CD14-positive monocyte (primary cell): Measurements from ENCODE around the gene COL26A1. TPM values are rescaled to one million over a fixed set of nuclear protein-coding genes. Genes with fewer than 3 reads are reported as not detected.

Experiments used
- DNase-seq, 3 donors: peaks; one replicate each; pipeline ENCODE4 v3.0.0-alpha.2; 2011 to 2022
- H2AFZ ChIP-seq: 2 replicates; pipeline ENCODE4 v1.6.0; 2012; ENCODE audit warnings: mild to moderate bottlenecking, low read depth, low read length, inconsistent platforms; ENCODE audit not compliant: insufficient read depth, poor library complexity, severe bottlenecking
- H3K27ac ChIP-seq, 2 donors: 1 replicate in 1 of 2; 2 replicates in 1 of 2; pipeline ENCODE4 v1.5.1; 2012 to 2013; ENCODE audit warnings: low read length in 2 of 2, control low read depth in 1 of 2, inconsistent platforms in 1 of 2, low read depth in 1 of 2, mild to moderate bottlenecking in 1 of 2
- H3K27me3 ChIP-seq, 2 donors: one replicate each; pipeline versions ENCODE4 v1.6.0 to v1.6.1; 2011 to 2013; ENCODE audit warnings: low read length in 2 of 2; ENCODE audit not compliant: control insufficient read depth in 2 of 2, insufficient read depth in 2 of 2
- H3K36me3 ChIP-seq, 2 donors: replicated peaks in 1 of 2; 1 replicate in 1 of 2; 2 replicates in 1 of 2; pipeline versions ENCODE4 v1.5.1 to v1.6.1; 2012 to 2013; ENCODE audit warnings: low read length in 2 of 2, control low read depth in 1 of 2, inconsistent platforms in 1 of 2, mild to moderate bottlenecking in 1 of 2; ENCODE audit not compliant: insufficient read depth in 2 of 2, control insufficient read depth in 1 of 2
- H3K4me1 ChIP-seq, 2 donors: 1 replicate in 1 of 2; 2 replicates in 1 of 2; pipeline versions ENCODE4 v1.5.1 to v1.6.1; 2012 to 2013; ENCODE audit warnings: low read length in 2 of 2, control low read depth in 1 of 2, inconsistent platforms in 1 of 2, mild to moderate bottlenecking in 1 of 2, moderate library complexity in 1 of 2; ENCODE audit not compliant: insufficient read depth in 2 of 2, control insufficient read depth in 1 of 2
- H3K4me2 ChIP-seq: replicated peaks from 2 replicates; pipeline ENCODE3; 2012; ENCODE audit warnings: low read length, moderate library complexity, mild to moderate bottlenecking; ENCODE audit not compliant: poor library complexity, severe bottlenecking; ENCODE audit errors: extremely low read depth
- H3K4me3 ChIP-seq, 3 experiments: fragments of 200-600 bp in 1 of 3; sonication (generic) in 1 of 3; replicated peaks in 1 of 3; 1 replicate in 2 of 3; 2 replicates in 1 of 3; pipeline ENCODE4 v1.5.1; 2011 to 2013; ENCODE audit warnings: low read length in 3 of 3, mild to moderate bottlenecking in 3 of 3, control low read depth in 2 of 3, low read depth in 2 of 3, inconsistent platforms in 1 of 3, moderate library complexity in 1 of 3
- H3K79me2 ChIP-seq: 2 replicates; pipeline ENCODE4 v1.6.0; 2012; ENCODE audit warnings: mild to moderate bottlenecking, control low read depth, inconsistent platforms, low read length, moderate library complexity; ENCODE audit not compliant: insufficient read depth
- H3K9ac ChIP-seq: 2 replicates; pipeline ENCODE4 v1.6.0; 2017; ENCODE audit warnings: low read length, mild to moderate bottlenecking; ENCODE audit not compliant: insufficient read depth, poor library complexity, severe bottlenecking
- H3K9me3 ChIP-seq, 2 donors: replicated peaks in 1 of 2; 1 replicate in 1 of 2; 2 replicates in 1 of 2; pipeline versions ENCODE4 v1.5.1 to v1.6.1; 2012 to 2013; ENCODE audit warnings: low read length in 2 of 2, control low read depth in 1 of 2; ENCODE audit not compliant: control insufficient read depth in 1 of 2, insufficient read depth in 1 of 2
- H4K20me1 ChIP-seq: 2 replicates; pipeline ENCODE4 v1.6.0; 2012; ENCODE audit warnings: mild to moderate bottlenecking, low read length, control low read depth, moderate library complexity; ENCODE audit not compliant: insufficient read depth
- H3K27ac Mint-ChIP-seq, 7 donors: one replicate each; pipeline ENCODE4 v1.8.0; 2020; ENCODE audit warnings: mild to moderate bottlenecking in 7 of 7, mixed read lengths in 7 of 7, moderate library complexity in 6 of 7, inconsistent platforms in 2 of 7
- H3K27me3 Mint-ChIP-seq, 3 donors: one replicate each; pipeline ENCODE4 v1.8.0; 2021 to 2022; ENCODE audit warnings: low read depth in 3 of 3, mild to moderate bottlenecking in 3 of 3, mixed read lengths in 3 of 3, moderate library complexity in 3 of 3, inconsistent platforms in 1 of 3
- H3K36me3 Mint-ChIP-seq, 2 donors: one replicate each; pipeline ENCODE4 v1.8.0; 2020; ENCODE audit warnings: mixed read lengths in 2 of 2, inconsistent platforms in 1 of 2, mild to moderate bottlenecking in 1 of 2
- H3K4me1 Mint-ChIP-seq: one replicate; pipeline ENCODE4 v1.8.0; 2020; ENCODE audit warnings: mild to moderate bottlenecking, mixed read lengths
- H3K4me3 Mint-ChIP-seq, 2 donors: one replicate each; pipeline ENCODE4 v1.8.0; 2020; ENCODE audit warnings: mild to moderate bottlenecking in 2 of 2, mixed read lengths in 2 of 2, moderate library complexity in 1 of 2
- H3K9me3 Mint-ChIP-seq, 7 donors: one replicate each; pipeline ENCODE4 v1.8.0; 2020 to 2022; ENCODE audit warnings: mixed read lengths in 7 of 7, mild to moderate bottlenecking in 6 of 7, moderate library complexity in 6 of 7, inconsistent platforms in 2 of 7
- WGBS: methylation state at CpG from one replicate; pipeline ENCODE4 v1.1.5; 2013; ENCODE audit warnings: missing lambda C conversion rate; ENCODE audit not compliant: insufficient coverage; 5-methylcytosine and 5-hydroxymethylcytosine counted together
- intact Hi-C, 2 donors: fragments of 100-400 bp; cut with micrococcal nuclease; formaldehyde crosslinking; loops; one replicate each; pipeline versions ENCODE4 v1.15.0 to v1.15.1; 2023
- polyA plus RNA-seq, 3 donors: library from polyadenylated mRNA; depleted of rRNA in 1 of 3; unstranded in 2 of 3; stranded (reverse) in 1 of 3; fragments of 300-500 nt in 2 of 3; fragments of >200 nt in 1 of 3; fragmentation: Illumina TruSeq in 2 of 3; gene quantifications; 1 replicate in 2 of 3; 2 replicates in 1 of 3; pipeline ENCODE4 v1.2.3, GENCODE V29; 2012 to 2021
- TF ChIP-seq, protein P1 (sequence below): fragments of 200-600 bp; IDR thresholded peaks from one replicate; pipeline ENCODE4 v1.8.0; 2022; ENCODE audit warnings: antibody characterized with exemption, mild to moderate bottlenecking

COL26A1 gene
- polyA plus RNA-seq, 3 donors: not detected

DNA sequence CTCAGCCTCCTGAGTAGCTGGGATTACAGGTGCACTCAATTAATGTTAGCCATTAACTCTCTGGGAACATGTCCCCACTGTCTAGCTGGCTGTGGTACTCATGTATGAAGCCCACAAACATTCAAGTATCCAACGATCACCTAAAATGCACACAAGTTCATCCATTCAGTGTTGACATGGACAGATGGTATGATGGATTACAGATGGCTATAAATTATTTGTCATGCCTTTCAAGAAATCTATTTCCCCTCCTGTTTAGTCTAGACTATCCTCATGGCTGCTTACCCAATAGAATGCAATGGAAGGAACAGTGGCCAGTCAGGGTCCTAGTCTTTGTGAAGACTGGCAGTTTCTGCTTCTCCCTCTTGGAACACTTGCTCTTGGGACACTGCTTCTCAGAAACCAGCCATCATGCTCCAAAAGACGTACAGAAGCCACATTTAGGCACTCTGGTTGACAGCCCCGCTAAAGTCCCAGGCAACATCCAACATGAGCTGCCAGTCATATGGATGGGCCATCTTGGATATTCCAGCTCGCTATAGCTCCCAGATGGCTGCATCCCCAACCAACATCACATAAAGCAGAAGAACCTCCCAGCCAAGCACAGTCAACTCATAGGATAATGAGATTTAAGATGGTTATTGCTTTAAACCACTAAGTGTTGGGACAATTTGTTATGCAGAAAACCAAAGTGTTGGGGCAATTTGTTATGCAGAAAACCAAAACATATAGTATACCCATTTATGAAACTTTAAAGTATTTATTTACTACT is 233.3 kb downstream of the COL26A1 start:
- no peak overlapping the region for H3K4me2 ChIP-seq
- no peak overlapping the region for H3K27ac Mint-ChIP-seq
- H3K36me3 Mint-ChIP-seq: no peaks in the 10 kb centered on the region
- H4K20me1 ChIP-seq: no peaks in the 10 kb centered on the region
- H3K27me3 ChIP-seq: no peaks in the 10 kb centered on the region
- no peaks in the 10 kb centered on the region for H3K4me1 Mint-ChIP-seq
- no peak overlapping the region for H3K4me3 ChIP-seq
- TF ChIP-seq, protein P1, sequence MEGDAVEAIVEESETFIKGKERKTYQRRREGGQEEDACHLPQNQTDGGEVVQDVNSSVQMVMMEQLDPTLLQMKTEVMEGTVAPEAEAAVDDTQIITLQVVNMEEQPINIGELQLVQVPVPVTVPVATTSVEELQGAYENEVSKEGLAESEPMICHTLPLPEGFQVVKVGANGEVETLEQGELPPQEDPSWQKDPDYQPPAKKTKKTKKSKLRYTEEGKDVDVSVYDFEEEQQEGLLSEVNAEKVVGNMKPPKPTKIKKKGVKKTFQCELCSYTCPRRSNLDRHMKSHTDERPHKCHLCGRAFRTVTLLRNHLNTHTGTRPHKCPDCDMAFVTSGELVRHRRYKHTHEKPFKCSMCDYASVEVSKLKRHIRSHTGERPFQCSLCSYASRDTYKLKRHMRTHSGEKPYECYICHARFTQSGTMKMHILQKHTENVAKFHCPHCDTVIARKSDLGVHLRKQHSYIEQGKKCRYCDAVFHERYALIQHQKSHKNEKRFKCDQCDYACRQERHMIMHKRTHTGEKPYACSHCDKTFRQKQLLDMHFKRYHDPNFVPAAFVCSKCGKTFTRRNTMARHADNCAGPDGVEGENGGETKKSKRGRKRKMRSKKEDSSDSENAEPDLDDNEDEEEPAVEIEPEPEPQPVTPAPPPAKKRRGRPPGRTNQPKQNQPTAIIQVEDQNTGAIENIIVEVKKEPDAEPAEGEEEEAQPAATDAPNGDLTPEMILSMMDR: no peak
- no peaks in the 10 kb centered on the region for H3K9me3 ChIP-seq
- no peak for DNase-seq
- WGBS: 91% methylated on average over 2 of the region's 4 CpGs
- H3K27ac ChIP-seq: no peak overlapping the region
- H2AFZ ChIP-seq: no peak overlapping the region
- no peaks in the 10 kb centered on the region for H3K36me3 ChIP-seq
- no peaks in the 10 kb centered on the region for H3K27me3 Mint-ChIP-seq
- H3K9ac ChIP-seq: no peak overlapping the region
- H3K9me3 Mint-ChIP-seq: no peaks in the 10 kb centered on the region
- H3K4me1 ChIP-seq: no peaks in the 10 kb centered on the region
- intact Hi-C loops: no loop called here
- no peaks in the 10 kb centered on the region for H3K79me2 ChIP-seq
- H3K4me3 Mint-ChIP-seq: no peak overlapping the region

DNA sequence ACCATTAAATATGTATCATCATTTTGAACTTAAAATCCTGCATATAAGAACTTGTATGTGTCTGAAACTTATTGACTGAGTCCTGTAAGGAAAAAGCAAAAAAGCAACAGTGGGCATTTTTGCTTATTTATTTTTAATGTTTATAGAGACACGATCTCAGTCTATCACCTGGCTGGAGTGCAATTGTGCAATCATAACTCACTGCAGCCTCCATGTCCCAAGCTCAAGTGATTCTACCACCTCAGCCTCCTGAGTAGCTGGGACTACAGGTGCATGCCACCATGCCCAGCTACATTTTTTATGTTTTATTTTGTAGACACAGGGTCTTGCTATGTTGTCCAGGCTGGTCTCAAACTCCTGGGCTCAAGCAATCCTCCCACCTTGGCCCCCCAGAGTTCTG is 234.2 kb downstream of the COL26A1 start:
- DNase-seq: no peak
- Histone ChIP-seq H3K79me2 (no peaks in the 10 kb centered on the region), H2AFZ (no peak overlapping the region), H3K9me3 (no peaks in the 10 kb centered on the region), H3K36me3 (no peaks in the 10 kb centered on the region), H3K9ac (no peak overlapping the region), H3K4me3 (no peak overlapping the region), H3K27me3 (no peaks in the 10 kb centered on the region), H4K20me1 (no peaks in the 10 kb centered on the region), H3K4me2 (no peak overlapping the region), H3K27ac (no peak overlapping the region), H3K4me1 (no peaks in the 10 kb centered on the region)
- Mint-ChIP-seq H3K4me3 (no peak overlapping the region), H3K27me3 (peaks cover 0 to 1% (median 0%) of the 10 kb centered on the region in 3 donors), H3K9me3 (no peaks in the 10 kb centered on the region), H3K4me1 (no peaks in the 10 kb centered on the region), H3K27ac (no peak overlapping the region), H3K36me3 (no peaks in the 10 kb centered on the region)
- no CpG with 5 or more reads among the region's 1 CpG for WGBS
- intact Hi-C loops: no loop called here
- TF ChIP-seq, protein P1: no peak
